Measurements from ENCODE around the gene GJC3. TPM values are rescaled to one million over a fixed set of nuclear protein-coding genes. Genes with fewer than 3 reads are reported as not detected.

GJC3 gene
- total RNA-seq, 1 donor from 2014 or later: not detected

DNA sequence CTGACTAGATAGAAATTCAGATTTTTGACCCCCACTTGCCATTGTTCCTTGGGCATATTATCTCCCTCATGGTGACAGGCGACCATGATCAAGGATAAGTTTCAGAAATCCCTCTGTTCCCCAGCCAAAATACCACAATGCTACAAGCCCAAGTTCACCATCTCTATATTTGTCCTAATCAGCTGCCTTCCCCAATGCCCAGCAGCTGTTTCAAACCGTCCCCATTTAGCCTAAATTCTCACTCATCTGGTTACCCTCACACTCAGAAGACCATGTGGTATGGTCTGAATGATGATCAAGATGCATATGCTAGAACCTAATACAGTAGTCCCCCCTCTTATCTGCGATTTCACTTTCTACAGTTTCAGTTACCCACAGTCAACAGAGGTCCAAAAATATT, 956 bp upstream of the GJC3 start:
- FAIRE-seq (no peak), DNase-seq (ENCODE audit: low read depth) (no peak)

DNA sequence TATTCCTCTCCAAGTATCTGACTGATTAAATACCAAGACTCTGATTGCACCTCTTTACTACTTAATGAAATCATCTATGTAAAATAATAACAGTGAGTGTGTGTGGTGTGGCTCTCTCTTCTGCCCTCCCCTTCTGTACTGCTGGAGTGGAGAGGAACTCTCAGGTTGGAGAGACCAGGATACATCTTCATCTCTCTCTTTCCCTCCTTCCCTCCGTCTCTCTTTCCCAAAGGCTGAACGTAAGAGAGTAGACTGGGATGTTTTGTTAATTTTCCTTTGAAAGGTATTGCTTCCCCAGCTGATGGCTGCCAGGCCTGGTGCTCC, 272 bp upstream of the GJC3 start:
- TF ChIP-seq, protein P1, sequence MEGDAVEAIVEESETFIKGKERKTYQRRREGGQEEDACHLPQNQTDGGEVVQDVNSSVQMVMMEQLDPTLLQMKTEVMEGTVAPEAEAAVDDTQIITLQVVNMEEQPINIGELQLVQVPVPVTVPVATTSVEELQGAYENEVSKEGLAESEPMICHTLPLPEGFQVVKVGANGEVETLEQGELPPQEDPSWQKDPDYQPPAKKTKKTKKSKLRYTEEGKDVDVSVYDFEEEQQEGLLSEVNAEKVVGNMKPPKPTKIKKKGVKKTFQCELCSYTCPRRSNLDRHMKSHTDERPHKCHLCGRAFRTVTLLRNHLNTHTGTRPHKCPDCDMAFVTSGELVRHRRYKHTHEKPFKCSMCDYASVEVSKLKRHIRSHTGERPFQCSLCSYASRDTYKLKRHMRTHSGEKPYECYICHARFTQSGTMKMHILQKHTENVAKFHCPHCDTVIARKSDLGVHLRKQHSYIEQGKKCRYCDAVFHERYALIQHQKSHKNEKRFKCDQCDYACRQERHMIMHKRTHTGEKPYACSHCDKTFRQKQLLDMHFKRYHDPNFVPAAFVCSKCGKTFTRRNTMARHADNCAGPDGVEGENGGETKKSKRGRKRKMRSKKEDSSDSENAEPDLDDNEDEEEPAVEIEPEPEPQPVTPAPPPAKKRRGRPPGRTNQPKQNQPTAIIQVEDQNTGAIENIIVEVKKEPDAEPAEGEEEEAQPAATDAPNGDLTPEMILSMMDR (IDR thresholded peaks at IDR 0.05; ENCODE audit: insufficient read depth, low read length, severe bottlenecking): no peak
- Histone ChIP-seq H3K27me3 (ENCODE audit: control insufficient read depth, insufficient read depth, low read length) (peaks cover 2% of the 10 kb centered on the region), H3K36me3 (ENCODE audit: control insufficient read depth, insufficient read depth, low read length) (no peaks in the 10 kb centered on the region), H3K4me3 (ENCODE audit: low read depth, low read length) (no peak overlapping the region)
- DNase-seq (ENCODE audit: low read depth) (no peak), FAIRE-seq (no peak)

More for the DNA sequence above, 956 bp upstream of the GJC3 start:
- Histone ChIP-seq H3K27me3 (ENCODE audit: control insufficient read depth, insufficient read depth, low read length) (peaks cover 2% of the 10 kb centered on the region), H3K36me3 (ENCODE audit: control insufficient read depth, insufficient read depth, low read length) (no peaks in the 10 kb centered on the region), H3K4me3 (ENCODE audit: low read depth, low read length) (no peak overlapping the region)
- TF ChIP-seq, protein P1 (IDR thresholded peaks at IDR 0.05; ENCODE audit: insufficient read depth, low read length, severe bottlenecking): no peak

DNA sequence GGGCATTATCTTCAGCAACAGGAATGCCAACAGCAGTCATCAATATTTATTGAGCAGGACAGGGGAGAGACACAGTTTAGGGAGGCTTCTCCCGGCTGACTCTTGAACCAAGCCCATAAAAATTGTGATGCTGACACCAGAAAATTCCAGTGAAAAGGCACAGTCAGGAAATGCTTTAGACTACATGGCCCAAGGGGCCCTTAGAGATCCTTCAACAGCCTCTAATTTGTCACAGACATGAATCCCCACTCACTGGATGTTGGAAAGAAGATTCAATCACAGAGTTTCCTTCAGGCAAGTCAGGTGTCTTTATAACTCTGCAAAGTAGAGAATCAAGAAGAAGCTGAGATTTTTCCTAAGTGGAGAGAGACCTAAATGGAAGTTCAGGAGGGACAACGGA, 1.2 kb downstream of the GJC3 start:
- no peaks in the 10 kb centered on the region for H3K36me3 ChIP-seq (ENCODE audit: control insufficient read depth, insufficient read depth, low read length)
- DNase-seq (ENCODE audit: low read depth): no peak
- no peak overlapping the region for H3K4me3 ChIP-seq (ENCODE audit: low read depth, low read length)
- FAIRE-seq: no peak
- peaks cover 2% of the 10 kb centered on the region for H3K27me3 ChIP-seq (ENCODE audit: control insufficient read depth, insufficient read depth, low read length)
- TF ChIP-seq, protein P1 (IDR thresholded peaks at IDR 0.05; ENCODE audit: insufficient read depth, low read length, severe bottlenecking): no peak

DNA sequence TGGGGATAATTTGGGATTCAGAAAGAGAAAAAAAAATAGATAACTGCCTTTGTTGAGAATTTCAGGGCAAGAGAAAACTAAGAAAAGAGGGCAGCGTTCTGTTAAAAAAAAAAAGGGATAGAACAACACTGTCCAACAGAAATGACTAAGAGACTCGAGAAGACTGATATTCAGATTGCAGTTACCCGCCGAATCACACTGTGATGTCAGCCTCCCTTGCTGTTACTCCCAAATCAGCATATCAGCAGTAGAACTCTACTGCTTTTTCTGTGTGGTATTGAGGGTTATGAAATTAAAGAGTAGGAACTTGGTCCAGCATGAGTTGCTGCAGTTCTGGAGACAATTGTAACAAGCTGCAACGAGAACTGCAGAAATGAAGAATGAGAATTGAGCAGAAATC, 1.9 kb downstream of the GJC3 start:
- FAIRE-seq (no peak), DNase-seq (ENCODE audit: low read depth) (no peak)
- H3K27me3 ChIP-seq (ENCODE audit: control insufficient read depth, insufficient read depth, low read length): no peaks in the 10 kb centered on the region
- H3K4me3 ChIP-seq (ENCODE audit: low read depth, low read length): no peak overlapping the region
- TF ChIP-seq, protein P1 (IDR thresholded peaks at IDR 0.05; ENCODE audit: insufficient read depth, low read length, severe bottlenecking): no peak
- H3K36me3 ChIP-seq (ENCODE audit: control insufficient read depth, insufficient read depth, low read length): no peaks in the 10 kb centered on the region

DNA sequence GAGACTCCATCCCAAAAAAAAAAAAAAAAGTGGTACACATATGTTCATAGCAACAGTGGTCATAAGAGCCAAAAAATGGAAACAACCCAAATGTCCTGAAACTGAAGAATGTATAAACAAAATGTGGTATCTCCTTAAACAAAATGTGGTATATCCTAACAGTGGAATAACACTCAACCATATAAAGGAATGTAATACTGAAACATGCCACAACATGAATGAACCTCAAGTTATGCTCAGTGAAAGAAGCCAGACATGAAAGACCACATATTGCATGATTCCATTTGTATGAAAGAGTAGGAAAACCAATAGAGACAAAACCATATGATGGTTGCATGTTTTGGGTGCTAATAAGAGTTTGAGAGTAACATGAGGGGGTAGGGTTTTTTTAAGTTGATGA, 3.1 kb downstream of the GJC3 start:
- H3K27me3 ChIP-seq (ENCODE audit: control insufficient read depth, insufficient read depth, low read length): no peaks in the 10 kb centered on the region
- FAIRE-seq (no peak), DNase-seq (ENCODE audit: low read depth) (peak; percentile 80)
- no peaks in the 10 kb centered on the region for H3K36me3 ChIP-seq (ENCODE audit: control insufficient read depth, insufficient read depth, low read length)
- H3K4me3 ChIP-seq (ENCODE audit: low read depth, low read length): no peak overlapping the region
- TF ChIP-seq, protein P1 (IDR thresholded peaks at IDR 0.05; ENCODE audit: insufficient read depth, low read length, severe bottlenecking): no peak

DNA sequence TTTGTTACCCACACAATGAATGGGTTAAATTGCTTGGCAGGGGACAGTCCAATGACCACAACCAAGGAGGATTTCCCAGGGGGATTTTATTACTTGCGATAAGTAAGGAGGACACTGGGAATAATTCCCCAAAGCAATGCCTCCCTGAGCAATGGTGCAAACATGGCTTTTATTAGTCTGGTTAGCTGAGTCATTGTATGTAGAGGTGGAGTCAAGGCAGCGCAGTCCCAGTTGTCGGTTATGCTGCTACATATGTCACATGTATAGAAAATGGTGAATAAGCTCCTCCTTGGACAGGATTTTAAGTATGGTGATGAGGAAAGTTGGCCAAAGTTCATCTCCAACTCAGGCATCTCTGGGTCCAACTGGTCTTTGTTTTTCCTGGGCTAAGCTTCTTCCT, 6.2 kb downstream of the GJC3 start:
- H3K4me3 ChIP-seq (ENCODE audit: low read depth, low read length): no peak overlapping the region
- no peaks in the 10 kb centered on the region for H3K27me3 ChIP-seq (ENCODE audit: control insufficient read depth, insufficient read depth, low read length)
- TF ChIP-seq, protein P1 (IDR thresholded peaks at IDR 0.05; ENCODE audit: insufficient read depth, low read length, severe bottlenecking): no peak
- H3K36me3 ChIP-seq (ENCODE audit: control insufficient read depth, insufficient read depth, low read length): peaks cover 2% of the 10 kb centered on the region
- FAIRE-seq: no peak
- no peak for DNase-seq (ENCODE audit: low read depth)
